HG03558 (cell line): ENCODE data around the gene EDC4.
"Not testable (repeated sequence)": the region's sequence is repeated elsewhere in the genome, so short reads cannot be mapped to it uniquely, and the experiment has no call there.

Experiments used
- ATAC-seq: cut with Tn5 transposase; IDR thresholded peaks from one replicate; pipeline ENCODE4 v1.9.1; 2021; ENCODE audit warnings: moderate number of reproducible peaks; ENCODE audit not compliant: unreplicated experiment; ENCODE audit errors: extremely low read depth

The EDC4 gene, protein sequence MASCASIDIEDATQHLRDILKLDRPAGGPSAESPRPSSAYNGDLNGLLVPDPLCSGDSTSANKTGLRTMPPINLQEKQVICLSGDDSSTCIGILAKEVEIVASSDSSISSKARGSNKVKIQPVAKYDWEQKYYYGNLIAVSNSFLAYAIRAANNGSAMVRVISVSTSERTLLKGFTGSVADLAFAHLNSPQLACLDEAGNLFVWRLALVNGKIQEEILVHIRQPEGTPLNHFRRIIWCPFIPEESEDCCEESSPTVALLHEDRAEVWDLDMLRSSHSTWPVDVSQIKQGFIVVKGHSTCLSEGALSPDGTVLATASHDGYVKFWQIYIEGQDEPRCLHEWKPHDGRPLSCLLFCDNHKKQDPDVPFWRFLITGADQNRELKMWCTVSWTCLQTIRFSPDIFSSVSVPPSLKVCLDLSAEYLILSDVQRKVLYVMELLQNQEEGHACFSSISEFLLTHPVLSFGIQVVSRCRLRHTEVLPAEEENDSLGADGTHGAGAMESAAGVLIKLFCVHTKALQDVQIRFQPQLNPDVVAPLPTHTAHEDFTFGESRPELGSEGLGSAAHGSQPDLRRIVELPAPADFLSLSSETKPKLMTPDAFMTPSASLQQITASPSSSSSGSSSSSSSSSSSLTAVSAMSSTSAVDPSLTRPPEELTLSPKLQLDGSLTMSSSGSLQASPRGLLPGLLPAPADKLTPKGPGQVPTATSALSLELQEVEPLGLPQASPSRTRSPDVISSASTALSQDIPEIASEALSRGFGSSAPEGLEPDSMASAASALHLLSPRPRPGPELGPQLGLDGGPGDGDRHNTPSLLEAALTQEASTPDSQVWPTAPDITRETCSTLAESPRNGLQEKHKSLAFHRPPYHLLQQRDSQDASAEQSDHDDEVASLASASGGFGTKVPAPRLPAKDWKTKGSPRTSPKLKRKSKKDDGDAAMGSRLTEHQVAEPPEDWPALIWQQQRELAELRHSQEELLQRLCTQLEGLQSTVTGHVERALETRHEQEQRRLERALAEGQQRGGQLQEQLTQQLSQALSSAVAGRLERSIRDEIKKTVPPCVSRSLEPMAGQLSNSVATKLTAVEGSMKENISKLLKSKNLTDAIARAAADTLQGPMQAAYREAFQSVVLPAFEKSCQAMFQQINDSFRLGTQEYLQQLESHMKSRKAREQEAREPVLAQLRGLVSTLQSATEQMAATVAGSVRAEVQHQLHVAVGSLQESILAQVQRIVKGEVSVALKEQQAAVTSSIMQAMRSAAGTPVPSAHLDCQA (N-terminal part only)

DNA sequence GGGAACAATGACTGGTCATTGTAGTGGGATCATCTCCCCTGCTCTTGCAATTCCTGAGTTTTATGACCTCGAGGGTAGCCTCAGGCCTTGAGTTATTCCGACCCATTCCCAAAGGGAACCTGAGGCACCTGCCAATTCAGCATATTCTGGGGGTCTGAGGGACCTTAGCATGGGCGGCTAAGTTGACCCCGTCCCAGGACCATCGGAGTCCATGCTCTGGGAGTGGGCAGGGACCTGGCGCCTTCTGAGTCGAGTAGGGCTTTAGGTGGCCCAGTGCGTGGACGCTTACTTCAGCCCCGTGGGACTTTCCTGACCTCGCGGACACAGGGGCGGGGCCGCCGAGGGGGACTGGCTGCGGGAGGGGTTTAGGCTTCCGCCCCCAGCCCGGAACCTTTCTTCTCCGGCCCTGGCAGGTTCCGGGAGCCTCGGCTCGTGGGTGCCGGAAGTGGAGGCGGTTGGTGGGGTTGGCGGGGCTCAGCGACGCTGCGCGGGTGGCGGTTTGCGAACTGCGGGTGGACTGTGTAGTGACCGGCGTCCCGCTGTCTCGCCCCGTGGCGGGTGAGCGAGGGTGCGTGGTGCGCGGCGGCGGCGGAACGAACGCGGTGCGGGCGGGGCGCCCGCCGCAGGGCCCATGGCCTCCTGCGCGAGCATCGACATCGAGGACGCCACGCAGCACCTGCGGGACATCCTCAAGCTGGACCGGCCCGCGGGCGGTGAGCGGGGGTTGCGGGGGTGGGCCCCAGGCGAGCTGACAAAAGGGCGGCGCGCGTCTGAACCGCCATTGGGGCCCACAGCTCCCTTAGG, at the start of gene EDC4:
TSS of gene EDC4 (plus strand) at position 422 of the 804 bp plus-strand sequence. CDS start at position 632, 210 bp downstream.
- ATAC-seq, result no peak

DNA sequence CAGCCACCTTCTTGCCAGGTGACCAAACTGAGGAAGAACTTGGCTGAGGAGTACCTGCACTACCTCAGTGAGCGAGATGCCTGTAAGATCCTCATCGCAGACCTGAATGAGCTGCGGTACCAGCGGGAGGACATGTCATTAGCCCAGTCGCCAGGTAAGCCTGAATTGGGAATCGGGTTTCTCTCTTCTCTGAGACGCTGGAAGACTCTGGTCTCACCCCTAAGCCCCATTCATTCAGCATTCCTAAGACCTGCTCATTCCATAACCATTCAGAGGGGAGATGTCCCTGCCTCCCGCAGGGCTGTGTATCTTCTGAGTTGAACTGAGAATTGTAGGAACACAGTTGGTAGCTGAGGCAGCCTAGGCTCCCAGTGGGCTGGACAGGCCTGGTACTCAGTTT, 47.7 kb upstream of the EDC4 start:
- ATAC-seq, result no peak

DNA sequence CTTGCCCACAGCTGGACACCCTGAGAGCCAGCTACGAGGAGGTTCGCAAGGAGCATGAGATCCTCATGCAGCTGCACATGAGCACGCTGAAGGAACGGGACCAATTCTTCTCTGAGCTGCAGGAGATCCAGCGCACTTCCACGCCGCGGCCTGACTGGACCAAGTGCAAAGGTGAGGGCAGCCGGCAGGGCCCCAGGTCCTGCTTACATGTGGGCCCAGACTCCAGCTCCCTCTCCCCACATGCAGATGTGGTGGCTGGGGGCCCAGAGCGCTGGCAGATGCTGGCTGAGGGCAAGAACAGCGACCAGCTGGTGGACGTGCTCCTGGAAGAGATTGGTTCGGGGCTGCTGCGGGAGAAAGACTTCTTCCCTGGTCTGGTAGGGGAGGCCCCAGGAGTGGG, 46.9 kb upstream of the EDC4 start:
- ATAC-seq, result no peak

DNA sequence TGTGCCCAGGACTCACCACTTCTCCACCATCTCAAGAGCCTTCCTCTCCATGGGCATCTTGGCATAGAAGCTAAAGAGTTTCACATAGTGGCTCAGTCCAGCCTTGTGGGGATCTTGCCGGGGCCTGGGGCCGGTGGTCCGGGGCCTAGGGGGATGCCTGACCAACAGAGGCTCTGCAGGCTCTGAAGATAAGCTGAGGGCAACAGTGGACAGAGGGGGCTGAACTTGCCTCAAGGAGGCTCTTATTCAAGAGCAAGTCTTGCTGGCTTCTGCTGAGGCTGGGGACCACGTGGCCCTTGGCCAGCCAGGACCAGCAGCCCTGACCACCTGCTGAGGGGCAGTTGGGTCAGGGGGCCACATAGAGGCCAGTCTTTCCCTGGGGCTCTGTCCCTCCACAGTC, 44.2 kb upstream of the EDC4 start:
- ATAC-seq, result no peak

DNA sequence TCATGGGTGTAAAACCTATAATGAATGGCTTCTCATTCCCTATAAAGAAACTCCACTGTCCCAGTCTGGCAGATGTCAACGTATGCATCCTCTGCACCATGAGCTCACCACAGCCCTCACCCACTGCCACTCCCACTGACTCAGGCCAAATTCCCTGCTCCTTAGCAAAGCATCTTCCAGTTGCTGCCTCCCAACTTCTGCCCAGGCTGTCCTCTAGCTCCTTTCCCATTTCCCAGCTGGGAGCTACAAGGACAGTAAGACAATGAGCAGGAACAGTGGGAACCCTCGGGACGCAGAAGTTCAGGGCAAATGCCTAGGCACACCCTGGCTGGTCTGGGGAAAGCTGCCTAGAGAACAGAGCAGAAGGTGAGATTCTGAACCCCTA, 39.8 kb upstream of the EDC4 start:
- ATAC-seq, result no peak

DNA sequence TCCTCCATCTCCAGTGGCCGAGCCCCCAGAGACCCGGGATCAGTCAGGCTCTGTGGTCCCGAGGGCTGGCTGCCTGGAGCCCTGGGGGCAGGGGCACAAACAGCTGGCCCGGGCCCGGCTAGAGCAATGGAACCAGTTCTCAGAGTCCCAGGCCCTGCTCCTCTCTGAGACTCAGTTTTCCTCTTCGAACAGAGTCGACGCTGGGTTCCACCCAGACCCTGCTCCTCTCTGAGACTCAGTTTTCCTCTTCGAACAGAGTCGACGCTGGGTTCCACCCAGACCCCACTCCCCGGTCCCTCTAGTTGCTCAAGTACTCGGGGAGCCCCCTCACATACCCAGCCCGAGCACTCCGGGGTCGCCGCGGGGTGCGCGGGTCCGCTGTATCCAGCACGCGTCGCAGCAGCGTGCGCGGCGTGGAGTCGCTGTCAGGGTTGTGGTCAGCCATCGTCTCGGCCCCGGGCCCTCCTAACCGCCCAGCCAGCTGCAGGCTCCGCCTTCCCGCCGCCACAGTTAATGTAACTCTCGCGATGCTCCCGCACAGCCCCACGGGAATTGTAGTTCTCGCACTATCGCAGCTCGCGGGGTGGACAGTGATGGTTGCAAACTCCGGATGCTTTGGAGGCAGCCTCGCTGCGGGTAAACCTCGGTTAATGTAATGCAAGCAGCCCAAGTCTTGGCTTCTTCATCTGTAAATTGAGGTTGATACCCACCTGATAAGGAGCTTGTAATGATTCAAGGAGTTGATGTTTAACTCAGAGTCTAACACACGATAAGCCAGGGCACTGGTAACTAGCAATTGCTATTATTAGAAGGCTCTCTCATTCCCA, 39.2 kb upstream of the EDC4 start:
- ATAC-seq, result peak; percentile 84

DNA sequence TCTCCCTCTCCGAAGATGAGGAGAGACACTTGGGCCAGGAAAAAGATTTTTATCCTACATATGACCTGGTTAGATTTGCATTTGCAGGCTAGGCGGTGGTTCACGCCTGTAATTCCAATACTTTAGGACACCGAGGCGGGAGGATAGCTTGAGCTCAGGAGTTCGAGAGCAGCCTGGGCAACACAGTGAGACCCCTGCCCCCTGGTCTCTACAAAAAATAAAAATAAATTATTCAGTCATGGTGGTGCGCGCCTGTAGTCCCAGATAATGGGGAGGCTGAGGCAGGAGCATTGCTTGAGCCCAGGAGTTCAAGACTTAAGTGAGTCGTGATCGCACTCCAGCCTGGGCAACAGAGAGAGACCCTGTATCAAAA, 38.6 kb upstream of the EDC4 start:
- no peak for ATAC-seq

DNA sequence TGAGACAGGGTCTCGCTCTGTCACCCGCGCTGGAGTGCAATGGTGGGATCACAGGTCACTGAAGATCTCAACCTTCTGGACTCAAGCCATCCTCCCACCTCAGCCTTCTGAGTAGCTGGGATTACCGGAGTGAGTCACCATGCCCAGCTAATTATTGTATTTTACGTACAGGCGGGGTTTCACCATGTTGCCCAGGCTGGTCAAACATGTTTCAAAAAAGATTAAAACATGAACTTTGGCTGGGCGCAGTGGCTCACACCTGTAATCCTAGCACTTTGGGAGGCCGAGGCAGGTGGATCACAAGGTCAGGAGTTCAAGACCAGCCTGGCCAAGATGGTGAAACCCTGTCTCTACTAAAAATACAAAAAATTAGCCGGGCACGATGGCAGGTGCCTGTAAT, 35.7 kb upstream of the EDC4 start:
- ATAC-seq, result not testable (repeated sequence)

DNA sequence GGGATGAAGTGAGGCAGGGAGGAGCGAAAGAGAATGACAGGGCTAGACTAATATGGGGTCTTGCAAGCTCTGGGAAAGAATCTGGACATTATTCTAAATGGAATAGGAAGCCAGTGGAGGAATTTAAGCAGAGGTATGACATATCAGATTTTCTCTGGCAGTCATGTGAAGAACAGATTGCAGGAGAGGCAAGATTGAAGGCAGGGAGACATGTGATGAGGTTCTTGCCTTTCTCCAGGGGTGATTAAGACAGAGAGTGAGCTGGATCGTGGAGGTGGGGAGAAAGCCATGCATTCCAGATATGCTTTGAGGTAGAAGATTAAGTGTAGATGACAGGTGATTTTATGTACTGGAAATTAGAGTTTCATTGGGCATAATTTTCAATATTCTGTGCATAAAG, 35.0 kb upstream of the EDC4 start:
- ATAC-seq, result no peak

DNA sequence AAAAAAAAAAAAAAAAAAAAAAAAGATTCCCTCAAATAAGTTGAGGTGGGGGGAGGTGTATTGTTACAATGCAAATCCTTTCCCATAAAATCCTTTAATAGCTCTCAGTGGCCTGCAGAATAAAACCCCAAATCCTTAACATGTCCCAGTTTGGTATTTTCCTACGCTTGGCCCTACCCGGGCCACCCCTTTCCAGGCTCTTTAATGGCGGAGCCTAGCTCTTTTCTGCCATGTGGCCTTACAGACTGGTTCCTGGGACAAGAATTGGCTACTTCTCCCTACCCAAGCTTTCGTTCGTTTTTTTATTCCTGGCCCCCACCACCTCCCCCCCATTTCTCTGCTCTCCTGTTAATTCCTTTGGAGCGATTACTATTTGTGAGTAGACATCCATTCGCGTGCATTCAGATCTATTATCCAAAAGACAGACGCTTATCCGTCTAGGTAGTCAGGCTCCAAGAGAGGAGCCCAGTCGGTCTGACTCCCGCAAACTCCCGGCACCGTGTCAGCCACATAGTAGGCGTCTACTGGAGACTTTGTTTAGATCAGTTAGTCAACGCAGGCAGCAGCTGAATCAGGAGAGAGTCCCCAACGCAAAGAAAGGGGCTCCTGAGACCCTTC, 31.5 kb upstream of the EDC4 start:
- no peak for ATAC-seq

DNA sequence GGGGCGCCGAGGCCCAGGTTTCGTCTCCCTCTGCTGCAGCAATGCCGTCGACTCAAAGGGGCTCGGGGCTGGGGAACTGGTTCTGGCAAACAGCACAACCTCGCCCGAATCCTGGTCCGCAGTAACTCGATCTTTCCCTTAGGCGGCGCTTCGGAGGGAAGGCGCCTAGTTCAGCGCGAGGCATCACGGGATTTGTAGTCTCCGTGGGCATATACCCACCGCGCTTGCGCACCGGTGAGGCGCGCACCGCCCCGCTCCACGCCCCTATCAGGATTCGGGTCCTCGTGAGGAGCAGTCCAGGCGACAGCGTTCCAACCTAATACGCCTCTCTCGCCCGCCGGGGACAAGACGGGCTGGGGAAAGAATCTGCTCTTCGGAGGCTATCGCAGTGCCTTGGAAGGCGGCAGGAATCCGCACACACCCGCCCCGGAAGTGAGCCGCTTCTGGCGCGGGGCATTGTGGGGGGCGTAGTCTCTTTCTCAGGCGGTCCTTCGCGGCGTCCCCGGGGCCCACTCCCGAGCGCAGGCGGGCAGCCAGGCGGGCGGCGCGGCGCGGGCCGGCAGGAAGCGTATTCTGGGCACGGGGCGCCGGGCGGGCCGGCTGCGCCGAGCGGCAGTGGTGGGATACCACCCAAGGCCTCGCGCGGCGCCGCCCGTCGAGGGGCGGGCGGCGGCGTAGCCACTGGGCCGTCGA, 30.9 kb upstream of the EDC4 start, which contains the start of gene THAP11:
TSS of gene THAP11 (plus strand) at position 505 of the 693 bp plus-strand sequence. CDS start 235 bp downstream, outside the sequence.
- peak; percentile 26 for ATAC-seq

DNA sequence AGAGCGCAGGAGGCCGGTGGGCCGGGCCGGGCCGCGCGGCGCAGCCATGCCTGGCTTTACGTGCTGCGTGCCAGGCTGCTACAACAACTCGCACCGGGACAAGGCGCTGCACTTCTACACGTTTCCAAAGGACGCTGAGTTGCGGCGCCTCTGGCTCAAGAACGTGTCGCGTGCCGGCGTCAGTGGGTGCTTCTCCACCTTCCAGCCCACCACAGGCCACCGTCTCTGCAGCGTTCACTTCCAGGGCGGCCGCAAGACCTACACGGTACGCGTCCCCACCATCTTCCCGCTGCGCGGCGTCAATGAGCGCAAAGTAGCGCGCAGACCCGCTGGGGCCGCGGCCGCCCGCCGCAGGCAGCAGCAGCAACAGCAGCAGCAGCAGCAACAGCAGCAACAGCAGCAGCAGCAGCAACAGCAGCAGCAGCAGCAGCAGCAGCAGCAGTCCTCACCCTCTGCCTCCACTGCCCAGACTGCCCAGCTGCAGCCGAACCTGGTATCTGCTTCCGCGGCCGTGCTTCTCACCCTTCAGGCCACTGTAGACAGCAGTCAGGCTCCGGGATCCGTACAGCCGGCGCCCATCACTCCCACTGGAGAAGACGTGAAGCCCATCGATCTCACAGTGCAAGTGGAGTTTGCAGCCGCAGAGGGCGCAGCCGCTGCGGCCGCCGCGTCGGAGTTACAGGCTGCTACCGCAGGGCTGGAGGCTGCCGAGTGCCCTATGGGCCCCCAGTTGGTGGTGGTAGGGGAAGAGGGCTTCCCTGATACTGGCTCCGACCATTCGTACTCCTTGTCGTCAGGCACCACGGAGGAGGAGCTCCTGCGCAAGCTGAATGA, 30.1 kb upstream of the EDC4 start:
- ATAC-seq, result no peak

DNA sequence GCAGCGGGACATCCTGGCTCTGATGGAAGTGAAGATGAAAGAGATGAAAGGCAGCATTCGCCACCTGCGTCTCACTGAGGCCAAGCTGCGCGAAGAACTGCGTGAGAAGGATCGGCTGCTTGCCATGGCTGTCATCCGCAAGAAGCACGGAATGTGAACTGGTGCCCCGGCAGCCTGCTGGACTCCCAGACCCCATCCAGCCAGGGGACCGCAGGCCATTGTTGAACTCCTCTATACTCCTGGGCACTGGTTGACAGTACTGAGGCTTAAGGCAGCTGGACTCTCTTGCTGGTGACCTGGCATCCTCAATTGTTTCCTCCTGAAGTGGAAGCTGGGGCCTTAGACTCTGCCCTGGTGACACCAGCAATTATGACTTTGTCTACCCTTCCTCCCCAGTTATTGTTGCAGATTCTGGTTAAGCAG, 29.5 kb upstream of the EDC4 start:
- no peak for ATAC-seq

DNA sequence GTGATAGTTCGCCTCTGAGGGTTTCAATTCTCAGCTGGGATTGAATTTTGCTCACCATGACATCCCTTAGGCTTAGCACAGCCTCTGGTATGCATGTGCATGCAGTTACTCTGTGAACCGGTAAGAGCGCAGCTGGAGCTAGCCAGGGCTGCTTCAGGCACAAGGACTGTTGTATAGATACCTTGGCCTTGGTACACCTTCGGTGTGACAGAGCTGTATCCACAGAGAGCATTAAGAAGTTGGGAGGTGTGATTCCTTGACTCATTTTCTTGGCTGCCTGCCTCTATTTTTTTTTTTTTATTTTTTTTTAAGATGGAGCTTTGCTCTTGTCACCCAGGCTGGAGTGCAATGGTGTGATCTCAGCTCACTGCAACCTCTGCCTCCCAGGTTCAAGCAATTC, 28.4 kb upstream of the EDC4 start:
- no peak for ATAC-seq

DNA sequence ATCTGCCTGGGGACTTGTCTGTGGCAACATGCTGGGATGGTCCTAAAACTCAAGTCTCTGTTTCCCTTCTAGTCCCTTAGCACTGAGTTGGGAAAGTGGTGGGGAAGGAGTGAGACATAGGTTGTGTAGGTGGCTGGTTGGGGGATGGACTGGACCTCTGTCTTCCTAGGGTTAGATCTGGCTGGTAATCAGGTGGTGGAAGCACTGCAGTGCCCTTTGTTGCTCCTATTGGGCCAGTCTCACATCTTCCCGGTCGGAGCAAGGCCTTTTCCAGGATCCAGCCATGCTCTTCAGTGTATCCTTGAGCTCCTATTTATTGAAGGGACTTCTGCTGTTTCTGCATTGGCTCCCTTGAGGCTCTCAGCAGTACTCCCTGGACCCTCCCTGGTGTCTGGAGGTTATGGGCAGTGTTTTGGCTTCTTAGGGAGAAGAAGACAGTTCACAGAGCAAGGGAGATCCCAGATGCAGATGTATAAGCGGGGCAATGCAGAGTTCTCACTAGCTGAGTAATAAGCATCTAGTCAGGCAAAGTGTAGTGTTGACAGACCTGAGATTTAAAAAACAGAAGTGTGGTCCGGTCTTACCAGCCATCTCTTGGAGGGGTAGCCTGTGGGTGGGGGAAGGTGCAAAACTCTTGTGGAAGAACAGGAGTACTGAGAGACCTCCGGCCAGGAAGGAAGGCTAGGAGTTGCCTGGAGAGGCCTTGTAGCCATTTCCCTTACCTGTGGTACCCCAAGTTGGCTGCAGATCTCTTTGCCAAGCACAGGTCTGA, 27.4 kb upstream of the EDC4 start:
- ATAC-seq, result no peak

DNA sequence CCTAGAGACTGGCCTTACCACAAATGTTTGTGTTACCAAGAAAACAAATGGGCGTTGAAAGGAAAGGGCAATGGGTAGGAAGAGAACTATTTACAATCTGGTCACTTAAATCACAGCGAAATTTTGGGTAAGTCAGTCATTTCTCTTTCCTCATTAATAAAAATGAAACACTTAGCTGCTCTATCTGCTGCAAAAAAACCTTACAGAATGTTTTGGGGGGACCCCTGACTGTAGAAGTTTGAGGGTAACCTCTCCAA, 26.9 kb upstream of the EDC4 start:
- no peak for ATAC-seq
